CD4-positive, alpha-beta memory T cell (primary cell): ENCODE results near the gene ZC3H4. TPM values are rescaled to one million over a fixed set of nuclear protein-coding genes. Genes with fewer than 3 reads are reported as not detected.
"Not testable (repeated sequence)": the region's sequence is repeated elsewhere in the genome, so short reads cannot be mapped to it uniquely, and the experiment has no call there.

Experiments
- CTCF ChIA-PET: fragments of 350-600 bp; sonication (Branson Sonifier 250); formaldehyde crosslinking; loops from one replicate; lab custom pipeline; 2021; ENCODE audit warnings: inconsistent platforms; ENCODE audit not compliant: partially characterized antibody; lab: Charles Lee
- POLR2A ChIA-PET: fragments of 350-600 bp; sonication (Branson Sonifier 250); formaldehyde crosslinking; loops from one replicate; lab custom pipeline; 2021; ENCODE audit not compliant: partially characterized antibody; lab: Charles Lee
- DNase-seq, 5 donors: peaks; one replicate each; pipeline versions ENCODE4 v3.0.0 to v3.0.0-alpha.2; 2020 to 2022; ENCODE audit warnings: mixed read lengths in 1 of 5
- H3K27ac ChIP-seq: one replicate; pipeline ENCODE4 v1.7.0; 2013; ENCODE audit warnings: low read depth, low read length
- H3K27me3 ChIP-seq: 2 replicates; pipeline ENCODE4 v1.7.0; 2013; ENCODE audit warnings: mild to moderate bottlenecking, low read length, moderate library complexity; ENCODE audit not compliant: insufficient read depth
- H3K36me3 ChIP-seq: 2 replicates; pipeline ENCODE4 v1.7.0; 2013; ENCODE audit warnings: mild to moderate bottlenecking, low read length, moderate library complexity; ENCODE audit not compliant: insufficient read depth
- H3K4me1 ChIP-seq: 2 replicates; pipeline ENCODE4 v1.7.0; 2013; ENCODE audit warnings: mild to moderate bottlenecking, low read length, moderate library complexity; ENCODE audit not compliant: insufficient read depth
- H3K4me3 ChIP-seq, 2 donors: one replicate each; pipeline ENCODE4 v1.7.0; 2013; ENCODE audit warnings: low read length in 2 of 2, mild to moderate bottlenecking in 1 of 2
- H3K9me3 ChIP-seq, 2 donors: one replicate each; pipeline ENCODE4 v1.7.0; 2013; ENCODE audit warnings: low read length in 2 of 2, control low read depth in 1 of 2; ENCODE audit not compliant: control insufficient read depth in 1 of 2
- H3K27ac Mint-ChIP-seq, 7 donors: one replicate each; pipeline ENCODE4 v1.8.0; 2020 to 2021; ENCODE audit warnings: mixed read lengths in 7 of 7, mild to moderate bottlenecking in 6 of 7, inconsistent platforms in 3 of 7, moderate library complexity in 3 of 7
- H3K27me3 Mint-ChIP-seq, 2 donors: one replicate each; pipeline ENCODE4 v1.8.0; 2020 to 2021; ENCODE audit warnings: mixed read lengths in 2 of 2
- H3K36me3 Mint-ChIP-seq, 2 donors: one replicate each; pipeline ENCODE4 v1.8.0; 2020 to 2021; ENCODE audit warnings: mixed read lengths in 2 of 2, inconsistent platforms in 1 of 2, mild to moderate bottlenecking in 1 of 2
- H3K4me1 Mint-ChIP-seq, 4 donors: one replicate each; pipeline ENCODE4 v1.8.0; 2020 to 2021; ENCODE audit warnings: mixed read lengths in 4 of 4, mild to moderate bottlenecking in 1 of 4
- H3K4me3 Mint-ChIP-seq, 8 donors: one replicate each; pipeline ENCODE4 v1.8.0; 2020 to 2021; ENCODE audit warnings: mixed read lengths in 8 of 8, mild to moderate bottlenecking in 7 of 8, moderate library complexity in 6 of 8, inconsistent platforms in 3 of 8
- H3K9me3 Mint-ChIP-seq, 8 donors: one replicate each; pipeline ENCODE4 v1.8.0; 2020 to 2021; ENCODE audit warnings: mixed read lengths in 8 of 8, mild to moderate bottlenecking in 5 of 8, inconsistent platforms in 3 of 8, moderate library complexity in 1 of 8
- intact Hi-C: fragments of 100-400 bp; cut with micrococcal nuclease; formaldehyde crosslinking; loops from one replicate; pipeline ENCODE4 v1.15.1; 2023
- polyA plus RNA-seq, 2 donors: library from polyadenylated mRNA; unstranded; fragments of 300-500 nt; fragmentation: Illumina TruSeq; gene quantifications; one replicate each; pipeline ENCODE4 v1.2.3, GENCODE V29; 2021
- total RNA-seq, 2 experiments: library from RNA; stranded (reverse); gene quantifications; one replicate each; pipeline ENCODE4 v1.2.3, GENCODE V29; 2021

Gene ZC3H4
- total and polyA plus RNA-seq, 4 experiments from 2014 or later, result 0.33 to 75.7 (median 39.1) TPM

GRCh38 chr19:47106821-47107201 is 6.8 kb downstream of the ZC3H4 start:
- Histone ChIP-seq H3K27me3 (no peaks in the 10 kb centered on the region), H3K9me3 (no peaks in the 10 kb centered on the region), H3K27ac (peak overlapping the region; percentile 63), H3K36me3 (no peaks in the 10 kb centered on the region), H3K4me1 (peaks cover 67% of the 10 kb centered on the region), H3K4me3 (no peak overlapping the region)
- intact Hi-C loops, result no loop called here
- DNase-seq, result no peak
- H3K36me3 Mint-ChIP-seq, result peaks cover 17 to 38% of the 10 kb centered on the region in 2 donors
- H3K27me3 Mint-ChIP-seq, result no peaks in the 10 kb centered on the region
- H3K27ac Mint-ChIP-seq, result peak overlapping the region; percentile 83 to 100 (median 93)
- H3K9me3 Mint-ChIP-seq, result no peaks in the 10 kb centered on the region
- ChIA-PET POLR2A (interaction anchor here (1.0 to 11.4 kb wide), 4 partner anchors 11 to 138 kb away, joined by 3 to 307 read pairs (median 56); no protein-coding TSS in a partner anchor), CTCF (interaction anchor here (1.2 to 9.0 kb wide), 5 partner anchors 11 to 140 kb away, joined by 3 to 83 read pairs (median 4); no protein-coding TSS in a partner anchor)
- H3K4me3 Mint-ChIP-seq, result peak overlapping the region in 7 of 8 donors; percentile 5 to 99 (median 78)
- peaks cover 46 to 84% (median 62%) of the 10 kb centered on the region in 4 donors for H3K4me1 Mint-ChIP-seq

DNA sequence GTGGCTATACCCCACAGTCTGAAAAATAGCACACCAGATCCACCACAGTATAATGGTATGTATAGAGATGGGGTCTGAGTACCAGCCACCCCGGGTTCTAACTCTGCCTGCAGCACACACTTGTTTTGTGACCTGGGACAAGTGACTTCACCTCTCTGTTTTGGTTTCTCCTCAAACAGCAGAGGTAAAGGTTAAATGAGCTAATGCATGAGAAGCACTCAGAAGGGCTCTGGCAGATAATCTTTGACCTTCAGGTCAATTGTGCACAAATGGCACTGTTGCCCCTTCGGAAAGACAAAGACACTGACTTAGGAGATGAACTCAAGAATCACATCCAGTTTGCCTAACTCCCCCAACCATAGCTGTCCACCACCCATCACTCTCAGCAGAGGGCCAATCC is 7.7 kb downstream of the ZC3H4 start:
- ChIA-PET CTCF (interaction anchor here (1.1 to 9.0 kb wide), 2 partner anchors 20 to 25 kb away, joined by 3 to 83 read pairs; no protein-coding TSS in a partner anchor), POLR2A (interaction anchor here (1.0 to 11.4 kb wide), 4 partner anchors 11 to 139 kb away, joined by 3 to 307 read pairs (median 56); no protein-coding TSS in a partner anchor)
- Mint-ChIP-seq H3K4me3 (peak overlapping the region in 3 of 8 donors; percentile 36 to 99 (median 40)), H3K36me3 (peaks cover 10 to 30% of the 10 kb centered on the region in 2 donors), H3K27ac (peak overlapping the region; percentile 48 to 99 (median 87)), H3K27me3 (no peaks in the 10 kb centered on the region), H3K4me1 (peaks cover 46 to 84% (median 63%) of the 10 kb centered on the region in 4 donors), H3K9me3 (no peaks in the 10 kb centered on the region)
- no peaks in the 10 kb centered on the region for H3K27me3 ChIP-seq
- H3K9me3 ChIP-seq, result no peaks in the 10 kb centered on the region
- no peaks in the 10 kb centered on the region for H3K36me3 ChIP-seq
- no peak overlapping the region for H3K4me3 ChIP-seq
- peak overlapping the region; percentile 63 for H3K27ac ChIP-seq
- peaks cover 67% of the 10 kb centered on the region for H3K4me1 ChIP-seq
- no peak for DNase-seq
- intact Hi-C loops, result no loop called here

DNA sequence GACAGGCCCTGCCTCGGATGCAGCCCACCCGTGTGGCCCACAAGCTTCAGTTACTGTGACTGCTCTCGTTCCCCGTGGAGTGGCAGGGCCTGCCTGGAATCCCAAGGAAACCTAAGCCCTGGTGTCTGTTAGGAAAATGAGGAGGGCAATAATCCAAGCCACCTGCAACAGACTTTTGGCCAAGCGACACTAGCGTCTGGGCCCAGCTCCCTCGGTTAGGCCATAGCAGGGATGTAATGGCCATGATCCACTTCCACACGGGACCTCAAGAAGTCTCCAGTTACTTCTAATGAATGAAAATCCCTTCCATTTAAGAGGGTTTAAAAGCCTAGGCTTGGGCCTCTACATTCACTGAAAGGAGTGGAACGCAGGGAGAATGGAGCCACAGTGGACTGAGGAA is 8.9 kb downstream of the ZC3H4 start:
- no peak for DNase-seq
- POLR2A ChIA-PET, result interaction anchor here (0.6 to 1.1 kb wide), 2 partner anchors 9 to 10 kb away, joined by 3 to 7 read pairs; partner anchors contain the start of gene ZC3H4
- intact Hi-C loops, result no loop called here
- Histone ChIP-seq H3K36me3 (no peaks in the 10 kb centered on the region), H3K4me1 (peaks cover 62% of the 10 kb centered on the region), H3K4me3 (no peak overlapping the region), H3K27me3 (no peaks in the 10 kb centered on the region), H3K9me3 (no peaks in the 10 kb centered on the region), H3K27ac (no peak overlapping the region)
- Mint-ChIP-seq H3K9me3 (no peaks in the 10 kb centered on the region), H3K27ac (peak overlapping the region in 2 of 7 donors; percentile 56 to 99), H3K27me3 (no peaks in the 10 kb centered on the region), H3K4me1 (peaks cover 47 to 79% (median 62%) of the 10 kb centered on the region in 4 donors), H3K4me3 (no peak overlapping the region), H3K36me3 (peaks cover 2 to 24% of the 10 kb centered on the region in 2 donors)
- CTCF ChIA-PET, result interaction anchor here (0.8 to 1.5 kb wide), 3 partner anchors 11 to 68 kb away, joined by 3 to 6 read pairs (median 3); no protein-coding TSS in a partner anchor

- H3K4me1 ChIP-seq, result peaks cover 45% of the 10 kb centered on the region
- Mint-ChIP-seq H3K27ac (peak overlapping the region in 2 of 7 donors; percentile 64 to 75), H3K4me3 (no peak overlapping the region), H3K36me3 (peaks cover 3 to 22% of the 10 kb centered on the region in 2 donors), H3K27me3 (no peaks in the 10 kb centered on the region), H3K9me3 (no peaks in the 10 kb centered on the region), H3K4me1 (peaks cover 32 to 72% (median 49%) of the 10 kb centered on the region in 4 donors)
- no peak for DNase-seq
- H3K27me3 ChIP-seq, result no peaks in the 10 kb centered on the region
- no peaks in the 10 kb centered on the region for H3K9me3 ChIP-seq
- H3K4me3 ChIP-seq, result no peak overlapping the region
- intact Hi-C loops, result no loop called here
- no peak overlapping the region for H3K27ac ChIP-seq
- POLR2A ChIA-PET, result interaction anchor here (0.5 to 3.0 kb wide), 3 partner anchors 10 to 27 kb away, joined by 3 to 27 read pairs (median 4); partner anchors contain the start of gene ZC3H4
- CTCF ChIA-PET, result interaction anchor here (1.2 to 1.4 kb wide), 3 partner anchors 21 to 23 kb away, joined by 3 to 7 read pairs (median 6); no protein-coding TSS in a partner anchor
- H3K36me3 ChIP-seq, result no peaks in the 10 kb centered on the region
These were observed 11.1 kb downstream of the ZC3H4 start for GRCh38 chr19:47102346-47103060.

DNA sequence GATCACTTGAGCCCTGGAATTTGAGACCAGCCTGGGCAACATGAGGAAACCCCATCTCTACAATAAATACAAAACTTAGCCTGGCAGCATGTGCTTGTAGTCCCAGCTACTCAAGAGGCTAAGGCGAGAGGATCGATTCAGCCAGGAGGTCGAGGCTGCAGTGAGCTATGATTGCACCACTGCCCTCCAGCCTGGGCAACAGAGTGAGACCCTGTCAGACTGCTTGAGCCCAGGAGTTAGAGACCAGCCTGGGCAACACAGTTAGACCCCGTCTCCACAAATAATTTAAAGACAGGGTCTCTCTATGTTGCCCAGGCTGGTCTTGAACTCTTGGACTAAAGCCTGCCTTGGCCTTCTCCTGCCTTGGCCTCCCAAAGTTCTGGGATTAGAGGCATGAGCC is 12.5 kb downstream of the ZC3H4 start:
- H3K4me1 Mint-ChIP-seq, result peaks cover 28 to 72% (median 48%) of the 10 kb centered on the region in 4 donors
- H3K4me3 ChIP-seq, intact Hi-C loops: not testable (repeated sequence)

GRCh38 chr19:47100290-47100689 is 13.3 kb downstream of the ZC3H4 start:
- ChIA-PET POLR2A (interaction anchor here (10.2 kb wide), 1 partner anchor 11 kb away, joined by 307 read pairs; the partner anchor contains the start of gene ZC3H4), CTCF (interaction anchor here (2.8 kb wide), 1 partner anchor 21 kb away, joined by 11 read pairs; no protein-coding TSS in a partner anchor)
- DNase-seq, result no peak
- no peak overlapping the region for H3K27ac ChIP-seq
- H3K4me3 ChIP-seq, result no peak overlapping the region
- H3K27me3 ChIP-seq, result no peaks in the 10 kb centered on the region
- H3K36me3 ChIP-seq, result peaks cover 10% of the 10 kb centered on the region
- Mint-ChIP-seq H3K36me3 (peaks cover 10 to 23% of the 10 kb centered on the region in 2 donors), H3K9me3 (no peaks in the 10 kb centered on the region), H3K27me3 (no peaks in the 10 kb centered on the region), H3K27ac (peak overlapping the region in 5 of 7 donors; percentile 19 to 86 (median 36)), H3K4me1 (peaks cover 28 to 72% (median 47%) of the 10 kb centered on the region in 4 donors), H3K4me3 (no peak overlapping the region)
- H3K4me1 ChIP-seq, result peaks cover 39% of the 10 kb centered on the region
- intact Hi-C loops, result no loop called here
- no peaks in the 10 kb centered on the region for H3K9me3 ChIP-seq

More for the DNA sequence above, 12.5 kb downstream of the ZC3H4 start:
- H3K4me1 ChIP-seq, result peaks cover 39% of the 10 kb centered on the region
- not testable (repeated sequence) for H3K4me3 Mint-ChIP-seq, H3K9me3 Mint-ChIP-seq, H3K27ac ChIP-seq, H3K9me3 ChIP-seq, DNase-seq, H3K36me3 ChIP-seq, H3K27me3 Mint-ChIP-seq, H3K27me3 ChIP-seq, H3K27ac Mint-ChIP-seq
- POLR2A ChIA-PET, result interaction anchor here (0.7 to 3.0 kb wide), 2 partner anchors 9 to 11 kb away, joined by 3 to 27 read pairs; partner anchors contain the start of gene ZC3H4
- CTCF ChIA-PET, result interaction anchor here (0.5 kb wide), 1 partner anchor 49 kb away, joined by 3 read pairs; no protein-coding TSS in a partner anchor
- peaks cover 10 to 24% of the 10 kb centered on the region in 2 donors for H3K36me3 Mint-ChIP-seq
